Measurements from ENCODE around the gene UGT1A4. TPM values are rescaled to one million over a fixed set of nuclear protein-coding genes. Genes with fewer than 3 reads are reported as not detected.
"Not testable (repeated sequence)": the region's sequence is repeated elsewhere in the genome, so short reads cannot be mapped to it uniquely, and the experiment has no call there.

Gene UGT1A4
- polyA plus RNA-seq, 3 donors, result not detected

DNA sequence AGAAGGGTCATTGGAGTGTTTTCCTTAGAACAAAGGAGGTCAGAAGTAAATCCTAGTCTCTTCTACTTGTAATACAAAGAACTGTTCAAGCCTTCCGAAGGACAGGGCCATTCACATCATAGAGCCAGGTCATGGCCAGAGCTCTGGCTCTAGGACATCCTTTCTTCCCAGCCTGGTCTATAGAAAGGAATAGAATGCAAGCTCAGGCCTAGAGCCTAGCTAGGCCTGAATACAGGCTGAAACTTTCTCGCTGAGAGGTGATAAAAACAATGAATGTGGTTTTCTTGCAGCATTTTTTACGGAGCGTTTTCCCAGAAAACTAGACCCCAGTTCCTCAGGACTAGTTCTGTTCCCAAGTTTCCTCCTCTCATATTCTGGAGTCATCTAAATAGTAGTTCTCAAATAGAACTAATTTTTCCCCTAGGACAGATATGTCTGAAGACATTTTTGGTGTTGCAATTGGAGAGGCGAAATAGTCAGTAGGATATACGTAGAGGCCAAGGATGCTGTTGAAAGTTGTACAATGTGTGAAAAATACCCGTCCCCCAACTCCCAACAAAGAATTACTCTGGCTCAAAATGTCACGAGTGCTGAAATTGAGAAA lies 19.0 kb upstream of the UGT1A4 start:
- Histone ChIP-seq H3K4me2 (replicated peaks; ENCODE audit: extremely low read depth, low read length, poor library complexity, severe bottlenecking) (no peak overlapping the region), H3K4me3 (replicated peaks in 1 of 3; ENCODE audit: low read depth in 2 of 3, low read length in 3 of 3) (no peak overlapping the region), H3K4me1 (ENCODE audit: control insufficient read depth in 1 of 2, insufficient read depth in 2 of 2, low read length in 2 of 2) (no peaks in the 10 kb centered on the region), H3K27ac (ENCODE audit: low read depth in 1 of 2, low read length in 2 of 2) (no peak overlapping the region), H3K36me3 (replicated peaks in 1 of 2; ENCODE audit: control insufficient read depth in 1 of 2, insufficient read depth in 2 of 2, low read length in 2 of 2) (no peaks in the 10 kb centered on the region), H3K79me2 (ENCODE audit: insufficient read depth, low read length) (no peaks in the 10 kb centered on the region), H2AFZ (ENCODE audit: insufficient read depth, low read depth, low read length, poor library complexity, severe bottlenecking) (no peak overlapping the region), H3K9ac (ENCODE audit: insufficient read depth, low read length, poor library complexity, severe bottlenecking) (no peak overlapping the region), H4K20me1 (ENCODE audit: insufficient read depth, low read length) (no peaks in the 10 kb centered on the region), H3K9me3 (replicated peaks in 1 of 2; ENCODE audit: control insufficient read depth in 1 of 2, insufficient read depth in 1 of 2, low read length in 2 of 2) (no peaks in the 10 kb centered on the region), H3K27me3 (ENCODE audit: control insufficient read depth in 2 of 2, insufficient read depth in 2 of 2, low read length in 2 of 2) (no peaks in the 10 kb centered on the region)
- intact Hi-C loops (cut with micrococcal nuclease), result no loop called here
- no peaks in the 10 kb centered on the region for H3K4me1 Mint-ChIP-seq
- no peak for DNase-seq
- no peaks in the 10 kb centered on the region for H3K36me3 Mint-ChIP-seq
- 100% methylated on average over 1 of the region's 8 CpGs for WGBS (ENCODE audit: insufficient coverage)
- peaks cover 0 to 3% (median 1%) of the 10 kb centered on the region in 3 donors for H3K27me3 Mint-ChIP-seq (ENCODE audit: low read depth in 3 of 3)
- TF ChIP-seq, protein P1, sequence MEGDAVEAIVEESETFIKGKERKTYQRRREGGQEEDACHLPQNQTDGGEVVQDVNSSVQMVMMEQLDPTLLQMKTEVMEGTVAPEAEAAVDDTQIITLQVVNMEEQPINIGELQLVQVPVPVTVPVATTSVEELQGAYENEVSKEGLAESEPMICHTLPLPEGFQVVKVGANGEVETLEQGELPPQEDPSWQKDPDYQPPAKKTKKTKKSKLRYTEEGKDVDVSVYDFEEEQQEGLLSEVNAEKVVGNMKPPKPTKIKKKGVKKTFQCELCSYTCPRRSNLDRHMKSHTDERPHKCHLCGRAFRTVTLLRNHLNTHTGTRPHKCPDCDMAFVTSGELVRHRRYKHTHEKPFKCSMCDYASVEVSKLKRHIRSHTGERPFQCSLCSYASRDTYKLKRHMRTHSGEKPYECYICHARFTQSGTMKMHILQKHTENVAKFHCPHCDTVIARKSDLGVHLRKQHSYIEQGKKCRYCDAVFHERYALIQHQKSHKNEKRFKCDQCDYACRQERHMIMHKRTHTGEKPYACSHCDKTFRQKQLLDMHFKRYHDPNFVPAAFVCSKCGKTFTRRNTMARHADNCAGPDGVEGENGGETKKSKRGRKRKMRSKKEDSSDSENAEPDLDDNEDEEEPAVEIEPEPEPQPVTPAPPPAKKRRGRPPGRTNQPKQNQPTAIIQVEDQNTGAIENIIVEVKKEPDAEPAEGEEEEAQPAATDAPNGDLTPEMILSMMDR (IDR thresholded peaks at IDR 0.05), result no peak
- H3K9me3 Mint-ChIP-seq, result peaks cover 0 to 6% (median 1%) of the 10 kb centered on the region in 7 donors
- no peak overlapping the region for H3K27ac Mint-ChIP-seq
- no peak overlapping the region for H3K4me3 Mint-ChIP-seq

DNA sequence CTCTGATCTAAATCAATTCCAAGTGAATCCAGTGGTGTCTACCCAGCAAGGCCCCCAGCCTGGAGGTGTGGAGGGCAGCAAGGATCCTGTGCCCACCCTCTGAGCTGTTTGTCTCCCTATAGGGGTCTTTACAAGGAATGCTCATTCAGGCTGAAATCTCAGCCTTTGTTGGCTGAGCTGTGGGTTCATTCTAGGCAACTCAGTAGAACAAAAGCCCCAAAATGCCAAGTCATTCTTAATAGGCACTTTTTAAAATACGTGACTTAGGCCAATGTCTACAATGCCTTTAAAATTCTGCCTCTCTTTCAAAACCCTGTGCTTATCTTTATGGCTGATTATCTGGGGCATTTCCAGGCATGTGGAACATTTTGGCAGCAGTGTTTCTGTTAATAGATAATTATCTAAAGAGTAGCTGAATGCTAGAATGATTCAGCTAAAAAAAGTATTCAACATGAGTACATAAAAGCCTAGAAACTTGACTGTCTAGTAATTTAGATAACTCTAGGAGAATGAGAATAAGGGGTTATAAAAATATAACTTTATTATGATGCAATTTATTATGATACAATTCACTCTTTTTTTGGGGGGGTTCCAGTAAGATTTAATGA lies 18.4 kb upstream of the UGT1A4 start:
- WGBS (ENCODE audit: insufficient coverage), result no CpG with 5 or more reads among the region's 1 CpG
- no peaks in the 10 kb centered on the region for H3K36me3 ChIP-seq (replicated peaks in 1 of 2; ENCODE audit: control insufficient read depth in 1 of 2, insufficient read depth in 2 of 2, low read length in 2 of 2)
- no peak overlapping the region for H3K9ac ChIP-seq (ENCODE audit: insufficient read depth, low read length, poor library complexity, severe bottlenecking)
- no peaks in the 10 kb centered on the region for H3K27me3 ChIP-seq (ENCODE audit: control insufficient read depth in 2 of 2, insufficient read depth in 2 of 2, low read length in 2 of 2)
- no peak overlapping the region for H3K27ac ChIP-seq (ENCODE audit: low read depth in 1 of 2, low read length in 2 of 2)
- H3K4me1 ChIP-seq (ENCODE audit: control insufficient read depth in 1 of 2, insufficient read depth in 2 of 2, low read length in 2 of 2), result no peaks in the 10 kb centered on the region
- Mint-ChIP-seq H3K27ac (no peak overlapping the region), H3K4me1 (no peaks in the 10 kb centered on the region), H3K4me3 (no peak overlapping the region), H3K9me3 (peaks cover 0 to 4% (median 0%) of the 10 kb centered on the region in 7 donors), H3K27me3 (ENCODE audit: low read depth in 3 of 3) (peaks cover 0 to 3% (median 3%) of the 10 kb centered on the region in 3 donors), H3K36me3 (no peaks in the 10 kb centered on the region)
- no peaks in the 10 kb centered on the region for H3K79me2 ChIP-seq (ENCODE audit: insufficient read depth, low read length)
- H3K4me3 ChIP-seq (replicated peaks in 1 of 3; ENCODE audit: low read depth in 2 of 3, low read length in 3 of 3), result no peak overlapping the region
- no peaks in the 10 kb centered on the region for H3K9me3 ChIP-seq (replicated peaks in 1 of 2; ENCODE audit: control insufficient read depth in 1 of 2, insufficient read depth in 1 of 2, low read length in 2 of 2)
- TF ChIP-seq, protein P1 (IDR thresholded peaks at IDR 0.05), result no peak
- intact Hi-C loops (cut with micrococcal nuclease), result no loop called here
- no peak overlapping the region for H2AFZ ChIP-seq (ENCODE audit: insufficient read depth, low read depth, low read length, poor library complexity, severe bottlenecking)
- H4K20me1 ChIP-seq (ENCODE audit: insufficient read depth, low read length), result no peaks in the 10 kb centered on the region
- DNase-seq, result no peak
- H3K4me2 ChIP-seq (replicated peaks; ENCODE audit: extremely low read depth, low read length, poor library complexity, severe bottlenecking), result no peak overlapping the region

DNA sequence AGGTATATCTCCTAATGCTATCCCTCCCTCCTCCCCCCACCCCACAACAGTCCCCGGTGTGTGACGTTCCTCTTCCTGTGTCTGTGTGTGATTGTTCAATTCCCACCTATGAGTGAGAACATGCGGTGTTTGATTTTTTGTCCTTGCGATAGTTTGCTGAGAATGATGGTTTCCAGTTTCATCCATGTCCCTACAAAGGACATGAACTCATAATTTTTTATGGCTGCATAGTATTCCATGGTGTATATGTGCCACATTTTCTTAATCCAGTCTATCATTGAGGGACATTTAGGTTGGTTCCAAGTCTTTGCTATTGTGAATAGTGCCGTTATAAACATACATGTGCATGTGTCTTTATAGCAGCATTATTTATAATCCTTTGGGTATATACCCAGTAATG lies 17.7 kb upstream of the UGT1A4 start:
- H3K4me1 ChIP-seq (ENCODE audit: control insufficient read depth in 1 of 2, insufficient read depth in 2 of 2, low read length in 2 of 2); H4K20me1 ChIP-seq (ENCODE audit: insufficient read depth, low read length); H3K9me3 Mint-ChIP-seq; H3K4me3 ChIP-seq (replicated peaks in 1 of 3; ENCODE audit: low read depth in 2 of 3, low read length in 3 of 3); DNase-seq; H3K9me3 ChIP-seq (replicated peaks in 1 of 2; ENCODE audit: control insufficient read depth in 1 of 2, insufficient read depth in 1 of 2, low read length in 2 of 2); H3K4me3 Mint-ChIP-seq; H3K79me2 ChIP-seq (ENCODE audit: insufficient read depth, low read length); H3K27me3 Mint-ChIP-seq (ENCODE audit: low read depth in 3 of 3); H3K27ac Mint-ChIP-seq; H3K9ac ChIP-seq (ENCODE audit: insufficient read depth, low read length, poor library complexity, severe bottlenecking); H3K4me2 ChIP-seq (replicated peaks; ENCODE audit: extremely low read depth, low read length, poor library complexity, severe bottlenecking); H3K36me3 ChIP-seq (replicated peaks in 1 of 2; ENCODE audit: control insufficient read depth in 1 of 2, insufficient read depth in 2 of 2, low read length in 2 of 2); H3K4me1 Mint-ChIP-seq; H3K36me3 Mint-ChIP-seq; H3K27me3 ChIP-seq (ENCODE audit: control insufficient read depth in 2 of 2, insufficient read depth in 2 of 2, low read length in 2 of 2); H2AFZ ChIP-seq (ENCODE audit: insufficient read depth, low read depth, low read length, poor library complexity, severe bottlenecking); H3K27ac ChIP-seq (ENCODE audit: low read depth in 1 of 2, low read length in 2 of 2); intact Hi-C loops (cut with micrococcal nuclease): not testable (repeated sequence)
- WGBS (ENCODE audit: insufficient coverage), result no CpG with 5 or more reads among the region's 5 CpGs

All from CD14-positive monocyte (primary cell).